Measurements from ENCODE around the gene LRRC25.
"Not testable (repeated sequence)": the region's sequence is repeated elsewhere in the genome, so short reads cannot be mapped to it uniquely, and the experiment has no call there.

The LRRC25 gene

GRCh38 chr19:18402455-18403248, 5.2 kb upstream of the LRRC25 start:
- not testable (repeated sequence) for DNase-seq (ENCODE audit: low read depth)

GRCh38 chr19:18401580-18402112, 4.2 kb upstream of the LRRC25 start:
- no peak for DNase-seq (ENCODE audit: low read depth)

- no peak for DNase-seq (ENCODE audit: low read depth)
These were observed 1.6 kb upstream of the LRRC25 start for GRCh38 chr19:18399008-18399407.

- DNase-seq (ENCODE audit: low read depth) = no peak
These were observed 766 bp downstream of the LRRC25 start for GRCh38 chr19:18396471-18397241.

- no peak for DNase-seq (ENCODE audit: low read depth)
These were observed 3.6 kb downstream of the LRRC25 start for GRCh38 chr19:18393836-18394235.

GRCh38 chr19:18392926-18393325, 4.5 kb downstream of the LRRC25 start:
- DNase-seq (ENCODE audit: low read depth) = no peak

- DNase-seq (ENCODE audit: low read depth) = no peak
These were observed 5.0 kb downstream of the LRRC25 start for GRCh38 chr19:18392417-18392816.

GRCh38 chr19:18391509-18392075, 5.8 kb downstream of the LRRC25 start:
- DNase-seq (ENCODE audit: low read depth) = no peak

- no peak for DNase-seq (ENCODE audit: low read depth)
These were observed 7.1 kb downstream of the LRRC25 start for GRCh38 chr19:18390065-18390907.

- DNase-seq (ENCODE audit: low read depth) = no peak
These were observed 7.7 kb downstream of the LRRC25 start for GRCh38 chr19:18389726-18390064.

- no peak for DNase-seq (ENCODE audit: low read depth)
These were observed 8.3 kb downstream of the LRRC25 start for GRCh38 chr19:18388960-18389725.

GRCh38 chr19:18388100-18388959, 9.1 kb downstream of the LRRC25 start:
- DNase-seq (ENCODE audit: low read depth) = no peak

- DNase-seq (ENCODE audit: low read depth) = peak; percentile 94
These were observed 10.7 kb downstream of the LRRC25 start for GRCh38 chr19:18386543-18387271.

GRCh38 chr19:18385675-18386542, 11.5 kb downstream of the LRRC25 start, which contains the start of gene GDF15:
GDF15 (plus strand) TSS chr19:18386158; CDS start chr19:18386190, 32 bp downstream.
- DNase-seq (ENCODE audit: low read depth) = peak; percentile 95

GRCh38 chr19:18385359-18385674, 12.1 kb downstream of the LRRC25 start:
- DNase-seq (ENCODE audit: low read depth) = no peak

- no peak for DNase-seq (ENCODE audit: low read depth)
These were observed 12.6 kb downstream of the LRRC25 start for GRCh38 chr19:18384775-18385174.

- DNase-seq (ENCODE audit: low read depth) = not testable (repeated sequence)
These were observed 13.8 kb downstream of the LRRC25 start for GRCh38 chr19:18383622-18384021.

GRCh38 chr19:18380843-18381242, 16.6 kb downstream of the LRRC25 start:
- no peak for DNase-seq (ENCODE audit: low read depth)

All from fibroblast of the conjunctiva (primary cell).